Raji (cell line): ENCODE results near the gene ZC3H10.

ENCODE experiments used
- POLR2A ChIP-seq: IDR thresholded peaks from 2 replicates; pipeline ENCODE4 v1.6.1; 2011; ENCODE audit warnings: low read depth, low read length, control low read depth; ENCODE audit not compliant: insufficient read depth

The ZC3H10 gene

DNA sequence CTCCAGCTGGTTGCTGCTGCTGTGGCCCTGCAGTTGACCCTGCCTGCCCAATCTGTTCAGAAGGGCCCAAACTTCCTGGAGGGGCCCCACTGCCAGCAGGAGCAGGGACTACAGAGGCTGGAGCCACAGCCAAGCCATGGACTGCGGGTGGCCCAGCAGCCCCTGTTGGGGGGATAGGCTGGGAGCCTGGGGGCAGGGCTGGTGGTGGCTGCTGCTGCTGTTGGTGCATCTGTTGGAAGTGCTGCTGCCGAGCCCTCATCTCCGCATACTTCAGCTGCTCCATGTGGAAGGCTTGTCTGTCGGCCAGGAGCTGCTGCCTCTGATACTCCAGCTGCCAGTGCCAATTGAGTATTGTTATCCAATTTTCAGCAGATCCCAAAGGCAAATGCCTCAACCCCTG is 47.3 kb downstream of the ZC3H10 start:
- TF ChIP-seq POLR2A: no peak

DNA sequence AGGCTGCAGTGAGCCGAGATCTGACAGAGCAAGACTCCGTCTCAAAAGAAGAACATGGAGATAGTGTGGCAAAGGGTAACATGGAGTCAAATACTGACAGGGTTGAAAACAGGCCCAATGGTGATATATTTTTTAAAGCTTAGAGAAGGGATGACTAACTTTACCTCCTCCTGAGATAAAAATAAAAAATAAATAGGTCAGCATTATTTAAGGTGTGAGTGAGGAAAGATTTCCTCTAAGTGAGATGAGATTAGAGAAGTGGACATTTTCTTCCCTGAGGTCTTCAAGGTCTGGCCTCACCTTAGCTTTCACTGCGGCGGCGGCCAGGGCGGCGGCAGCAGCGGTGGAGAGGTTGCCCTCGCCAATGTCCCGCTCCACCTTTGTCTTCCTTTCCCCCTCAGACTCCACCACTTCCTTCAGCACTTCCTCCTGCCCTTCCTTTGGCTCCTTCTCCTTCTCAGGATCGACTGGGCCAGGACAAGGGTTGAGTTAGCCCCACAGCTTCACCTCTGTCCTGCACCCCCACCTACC is 51.2 kb downstream of the ZC3H10 start:
- TF ChIP-seq POLR2A: no peak

- TF ChIP-seq POLR2A: no peak
Observed at GRCh38 chr12:56172839-56173238, 54.8 kb downstream of the ZC3H10 start.
